ENCODE measurements around the gene KCNK1.

DNA sequence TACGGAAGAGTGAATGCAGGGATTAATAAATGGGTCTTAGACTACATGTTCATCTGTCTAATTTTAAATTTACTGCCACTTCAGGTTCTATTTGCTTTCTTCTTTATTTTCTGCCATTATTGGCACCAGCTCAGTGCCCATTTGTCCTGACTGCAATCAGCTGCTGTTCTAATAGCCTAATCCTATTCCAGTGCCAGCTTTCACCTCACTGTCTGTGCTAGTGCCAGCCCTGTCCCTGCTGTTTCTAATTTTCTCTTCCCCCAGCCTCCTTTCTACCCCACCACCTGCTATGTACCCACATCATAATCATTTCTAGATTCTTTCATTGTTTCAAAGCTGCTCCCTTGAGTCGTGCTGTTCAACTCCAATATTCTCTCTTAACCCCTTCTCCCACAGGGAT, 86.4 kb downstream of the KCNK1 start:
- TF ChIP-seq, protein P1, sequence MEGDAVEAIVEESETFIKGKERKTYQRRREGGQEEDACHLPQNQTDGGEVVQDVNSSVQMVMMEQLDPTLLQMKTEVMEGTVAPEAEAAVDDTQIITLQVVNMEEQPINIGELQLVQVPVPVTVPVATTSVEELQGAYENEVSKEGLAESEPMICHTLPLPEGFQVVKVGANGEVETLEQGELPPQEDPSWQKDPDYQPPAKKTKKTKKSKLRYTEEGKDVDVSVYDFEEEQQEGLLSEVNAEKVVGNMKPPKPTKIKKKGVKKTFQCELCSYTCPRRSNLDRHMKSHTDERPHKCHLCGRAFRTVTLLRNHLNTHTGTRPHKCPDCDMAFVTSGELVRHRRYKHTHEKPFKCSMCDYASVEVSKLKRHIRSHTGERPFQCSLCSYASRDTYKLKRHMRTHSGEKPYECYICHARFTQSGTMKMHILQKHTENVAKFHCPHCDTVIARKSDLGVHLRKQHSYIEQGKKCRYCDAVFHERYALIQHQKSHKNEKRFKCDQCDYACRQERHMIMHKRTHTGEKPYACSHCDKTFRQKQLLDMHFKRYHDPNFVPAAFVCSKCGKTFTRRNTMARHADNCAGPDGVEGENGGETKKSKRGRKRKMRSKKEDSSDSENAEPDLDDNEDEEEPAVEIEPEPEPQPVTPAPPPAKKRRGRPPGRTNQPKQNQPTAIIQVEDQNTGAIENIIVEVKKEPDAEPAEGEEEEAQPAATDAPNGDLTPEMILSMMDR (IDR thresholded peaks at IDR 0.05) = no peak
- TF ChIP-seq POLR2A (IDR thresholded peaks at IDR 0.05) = no peak
- no peak for TF ChIP-seq POLR2AphosphoS5 (IDR thresholded peaks at IDR 0.05)
